Glutamatergic neuron (in vitro differentiated cells): ENCODE results near the gene CNN3. TPM values are rescaled to one million over a fixed set of nuclear protein-coding genes. Genes with fewer than 3 reads are reported as not detected.
"Not testable (repeated sequence)": the region's sequence is repeated elsewhere in the genome, so short reads cannot be mapped to it uniquely, and the experiment has no call there.

ENCODE experiments used
- DNase-seq: peaks from one replicate; pipeline ENCODE4 v3.0.0; 2022
- H3K27ac Mint-ChIP-seq: one replicate; pipeline ENCODE4 v1.8.0; 2020; ENCODE audit warnings: mild to moderate bottlenecking, mixed read lengths, inconsistent platforms; ENCODE audit not compliant: unreplicated experiment
- H3K27me3 Mint-ChIP-seq: one replicate; pipeline ENCODE4 v1.8.0; 2020; ENCODE audit warnings: mild to moderate bottlenecking, moderate library complexity, mixed read lengths, inconsistent platforms; ENCODE audit not compliant: unreplicated experiment
- H3K36me3 Mint-ChIP-seq: one replicate; pipeline ENCODE4 v1.8.0; 2020; ENCODE audit warnings: mild to moderate bottlenecking, mixed read lengths, inconsistent platforms; ENCODE audit not compliant: unreplicated experiment
- H3K4me1 Mint-ChIP-seq: one replicate; pipeline ENCODE4 v1.8.0; 2020; ENCODE audit warnings: mild to moderate bottlenecking, low read depth, mixed read lengths, inconsistent platforms; ENCODE audit not compliant: unreplicated experiment
- H3K4me3 Mint-ChIP-seq: one replicate; pipeline ENCODE4 v1.8.0; 2020; ENCODE audit warnings: mild to moderate bottlenecking, mixed read lengths, inconsistent platforms; ENCODE audit not compliant: unreplicated experiment
- H3K9me3 Mint-ChIP-seq: one replicate; pipeline ENCODE4 v1.8.0; 2020; ENCODE audit warnings: mild to moderate bottlenecking, moderate library complexity, mixed read lengths, inconsistent platforms; ENCODE audit not compliant: unreplicated experiment
- CTCF ChIP-seq: fragments of 200-600 bp; sonication (generic); IDR thresholded peaks from one replicate; pipeline ENCODE4 v1.5.0; 2021; ENCODE audit not compliant: partially characterized antibody, unreplicated experiment
- total RNA-seq: library from RNA; stranded (reverse); fragmentation: NEBNext Ultra II Directional; extraction: Animal tissue kit (Norgen Biotek cat#: 25700); gene quantifications from one replicate; pipeline ENCODE4 v1.2.1, GENCODE V29; 2021; ENCODE audit not compliant: unreplicated experiment

CNN3 gene
- total RNA-seq, 1 donor from 2014 or later: 383 TPM

GRCh38 chr1:94946886-94947285 lies 20.0 kb upstream of the CNN3 start:
- DNase-seq: no peak
- Mint-ChIP-seq H3K4me1 (peaks cover 3% of the 10 kb centered on the region), H3K9me3 (no peaks in the 10 kb centered on the region), H3K27me3 (no peaks in the 10 kb centered on the region), H3K36me3 (peaks cover 4% of the 10 kb centered on the region), H3K27ac (no peak overlapping the region), H3K4me3 (no peak overlapping the region)
- TF ChIP-seq CTCF: no peak

GRCh38 chr1:94942171-94943128 lies 15.5 kb upstream of the CNN3 start:
- DNase-seq: no peak

GRCh38 chr1:94941480-94941879 lies 14.6 kb upstream of the CNN3 start:
- not testable (repeated sequence) for H3K4me3 Mint-ChIP-seq, H3K27ac Mint-ChIP-seq, H3K27me3 Mint-ChIP-seq, H3K9me3 Mint-ChIP-seq, H3K4me1 Mint-ChIP-seq, DNase-seq, H3K36me3 Mint-ChIP-seq

More at GRCh38 chr1:94942171-94943128, 15.5 kb upstream of the CNN3 start:
- Mint-ChIP-seq H3K36me3 (peaks cover 4% of the 10 kb centered on the region), H3K4me3 (no peak overlapping the region), H3K27me3 (no peaks in the 10 kb centered on the region), H3K9me3 (peaks cover 2% of the 10 kb centered on the region), H3K4me1 (peaks cover 6% of the 10 kb centered on the region), H3K27ac (no peak overlapping the region)
- no peak for TF ChIP-seq CTCF

GRCh38 chr1:94940738-94941137 lies 13.8 kb upstream of the CNN3 start:
- Mint-ChIP-seq H3K36me3 (peaks cover 4% of the 10 kb centered on the region), H3K9me3 (peaks cover 2% of the 10 kb centered on the region), H3K27me3 (no peaks in the 10 kb centered on the region), H3K27ac (no peak overlapping the region), H3K4me3 (no peak overlapping the region), H3K4me1 (peaks cover 8% of the 10 kb centered on the region)
- DNase-seq: no peak
- no peak for TF ChIP-seq CTCF

- H3K36me3 Mint-ChIP-seq: no peaks in the 10 kb centered on the region
- no peak for DNase-seq
- H3K9me3 Mint-ChIP-seq: peaks cover 2% of the 10 kb centered on the region
- no peak overlapping the region for H3K27ac Mint-ChIP-seq
- no peak overlapping the region for H3K4me3 Mint-ChIP-seq
- no peak for TF ChIP-seq CTCF
- H3K27me3 Mint-ChIP-seq: no peaks in the 10 kb centered on the region
- peaks cover 8% of the 10 kb centered on the region for H3K4me1 Mint-ChIP-seq
Observed at GRCh38 chr1:94937820-94938219, 10.9 kb upstream of the CNN3 start.
